Stomach (tissue), 4 donors: ENCODE results near the gene RPL27.

ENCODE experiments used
- CTCF ChIP-seq, 7 experiments: fragments of 450-650 bp in 4 of 7; fragments of 200-600 bp in 3 of 7; sonication (generic) in 3 of 7; IDR thresholded peaks; one replicate each; pipeline ENCODE4 v1.5.1; 2016 to 2019; ENCODE audit warnings: antibody characterized with exemption in 7 of 7, control low read depth in 2 of 7, mild to moderate bottlenecking in 1 of 7
- EP300 ChIP-seq: sonication (generic); formaldehyde crosslinking; IDR thresholded peaks from one replicate; pipeline ENCODE4 v1.6.1; 2017; ENCODE audit warnings: antibody characterized with exemption
- POLR2A ChIP-seq, 4 donors: fragments of 450-650 bp; IDR thresholded peaks; one replicate each; pipeline ENCODE4 v1.6.1; 2016; ENCODE audit warnings: antibody characterized with exemption in 4 of 4, control low read depth in 2 of 4, mild to moderate bottlenecking in 1 of 4, moderate library complexity in 1 of 4

DNA sequence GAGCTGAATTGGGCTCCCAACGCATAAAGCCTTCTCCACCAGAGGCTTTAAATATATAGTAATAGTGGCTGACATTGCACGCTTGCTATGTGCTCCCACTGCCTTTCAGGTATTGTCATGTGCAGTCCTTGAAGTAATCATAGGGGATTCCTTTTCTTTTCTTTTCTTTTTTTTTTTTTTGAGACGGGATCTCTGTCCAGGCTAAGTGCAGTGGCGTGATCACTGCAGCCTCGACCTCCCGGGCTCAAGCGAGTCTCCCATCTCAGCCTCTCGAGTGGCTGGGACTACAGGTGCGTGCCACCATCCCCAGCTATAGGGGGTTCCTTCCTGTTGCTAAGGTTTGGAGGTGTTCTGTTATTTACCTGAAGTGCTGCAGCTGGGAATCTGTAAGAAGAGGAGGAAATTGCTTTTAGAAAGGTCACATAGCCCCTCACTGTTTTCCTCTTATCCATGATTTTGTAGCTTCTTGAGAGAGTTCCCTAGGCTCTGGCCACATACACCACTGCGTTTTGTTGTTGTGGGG, 845 bp downstream of the RPL27 start:
- TF ChIP-seq CTCF (IDR thresholded peaks at IDR 0.05) (no peak), POLR2A (IDR thresholded peaks at IDR 0.05) (no peak), EP300 (no peak)
